IPS DF 6.9 (cell line): ENCODE results near the gene EXOC6.

Experiments used
- DNase-seq: peaks from one replicate; pipeline ENCODE4 v3.0.0-alpha.2; 2013; ENCODE audit warnings: low read depth, low spot score
- H3K27ac ChIP-seq: one replicate; pipeline ENCODE4 v1.5.1; 2013; ENCODE audit warnings: low read length, control low read depth
- H3K27me3 ChIP-seq: 2 replicates; pipeline ENCODE4 v1.6.1; 2013; ENCODE audit warnings: mild to moderate bottlenecking, low read length; ENCODE audit not compliant: control insufficient read depth, insufficient read depth
- H3K36me3 ChIP-seq: 2 replicates; pipeline ENCODE4 v1.6.1; 2013; ENCODE audit warnings: low read length; ENCODE audit not compliant: control insufficient read depth, insufficient read depth
- H3K4me1 ChIP-seq: 2 replicates; pipeline ENCODE4 v1.6.1; 2013; ENCODE audit warnings: low read length; ENCODE audit not compliant: control insufficient read depth, insufficient read depth
- H3K4me3 ChIP-seq: 2 replicates; pipeline ENCODE4 v1.5.1; 2013; ENCODE audit warnings: mild to moderate bottlenecking, low read length
- H3K9me3 ChIP-seq: 2 replicates; pipeline ENCODE4 v1.6.1; 2013; ENCODE audit warnings: low read length, inconsistent platforms; ENCODE audit not compliant: control insufficient read depth, insufficient read depth
- WGBS: extraction: QIAGEN DNeasy Blood & Tissue Kit; methylation state at CpG from one replicate; pipeline ENCODE4 v1.1.7; 2013; ENCODE audit warnings: mixed read lengths, missing lambda C conversion rate; ENCODE audit not compliant: insufficient read length, insufficient coverage; 5-methylcytosine and 5-hydroxymethylcytosine counted together

EXOC6 gene, protein sequence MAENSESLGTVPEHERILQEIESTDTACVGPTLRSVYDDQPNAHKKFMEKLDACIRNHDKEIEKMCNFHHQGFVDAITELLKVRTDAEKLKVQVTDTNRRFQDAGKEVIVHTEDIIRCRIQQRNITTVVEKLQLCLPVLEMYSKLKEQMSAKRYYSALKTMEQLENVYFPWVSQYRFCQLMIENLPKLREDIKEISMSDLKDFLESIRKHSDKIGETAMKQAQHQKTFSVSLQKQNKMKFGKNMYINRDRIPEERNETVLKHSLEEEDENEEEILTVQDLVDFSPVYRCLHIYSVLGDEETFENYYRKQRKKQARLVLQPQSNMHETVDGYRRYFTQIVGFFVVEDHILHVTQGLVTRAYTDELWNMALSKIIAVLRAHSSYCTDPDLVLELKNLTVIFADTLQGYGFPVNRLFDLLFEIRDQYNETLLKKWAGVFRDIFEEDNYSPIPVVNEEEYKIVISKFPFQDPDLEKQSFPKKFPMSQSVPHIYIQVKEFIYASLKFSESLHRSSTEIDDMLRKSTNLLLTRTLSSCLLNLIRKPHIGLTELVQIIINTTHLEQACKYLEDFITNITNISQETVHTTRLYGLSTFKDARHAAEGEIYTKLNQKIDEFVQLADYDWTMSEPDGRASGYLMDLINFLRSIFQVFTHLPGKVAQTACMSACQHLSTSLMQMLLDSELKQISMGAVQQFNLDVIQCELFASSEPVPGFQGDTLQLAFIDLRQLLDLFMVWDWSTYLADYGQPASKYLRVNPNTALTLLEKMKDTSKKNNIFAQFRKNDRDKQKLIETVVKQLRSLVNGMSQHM

DNA sequence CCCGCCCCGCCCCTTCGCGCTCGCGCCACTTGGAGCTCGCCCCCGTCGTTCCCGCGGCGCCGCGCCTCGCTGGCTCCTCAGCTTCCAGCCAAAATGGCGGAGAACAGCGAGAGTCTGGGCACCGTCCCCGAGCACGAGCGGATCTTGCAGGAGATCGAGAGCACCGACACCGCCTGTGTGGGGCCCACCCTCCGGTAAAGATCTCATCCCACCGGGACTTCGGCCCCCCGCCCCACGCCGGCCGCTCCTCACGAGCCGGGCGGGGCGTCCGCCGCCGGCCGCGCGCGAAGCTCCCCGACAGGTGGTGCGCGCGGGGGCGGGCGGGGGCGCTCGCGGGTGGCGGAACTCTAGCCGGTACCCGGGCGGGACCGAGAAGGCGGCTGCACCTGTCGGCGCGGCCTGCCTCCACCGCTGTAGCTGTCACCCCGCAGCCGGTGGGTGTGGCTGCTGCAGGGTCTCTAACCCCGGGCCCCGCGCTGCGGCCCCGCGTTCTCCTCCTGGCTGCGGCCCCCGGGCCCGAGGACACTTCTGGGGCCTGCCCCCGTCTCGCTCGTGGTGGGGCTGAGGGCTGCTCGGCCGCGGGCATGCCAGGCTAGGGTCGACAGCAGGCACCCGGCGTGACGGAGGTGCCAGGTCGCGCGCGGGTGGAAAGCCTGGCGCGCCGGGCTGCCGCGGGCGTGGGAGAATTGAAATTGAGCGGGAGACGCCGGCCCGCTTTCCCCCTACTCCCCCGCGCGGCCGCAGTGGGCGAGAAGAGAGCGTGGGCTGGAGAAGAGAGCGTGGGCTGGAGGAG, at the start of gene EXOC6:
TSS of gene EXOC6 (plus strand) at position 80 of the 793 bp plus-strand sequence. CDS start at position 94, 14 bp downstream.
- H3K4me3 ChIP-seq = peak within 1 kb of the TSS; percentile 71
- peak; percentile 43 for DNase-seq
- no peak within 1 kb of the TSS for H3K27ac ChIP-seq
- no CpG with 5 or more reads among the region's 103 CpGs for WGBS
- H3K4me1 ChIP-seq = no peaks in the 10 kb centered on the region
- no peaks in the 10 kb centered on the region for H3K36me3 ChIP-seq
- peaks cover 10% of the 10 kb centered on the region; the same call in 1 of the 2 replicates for H3K27me3 ChIP-seq
- no peaks in the 10 kb centered on the region for H3K9me3 ChIP-seq

DNA sequence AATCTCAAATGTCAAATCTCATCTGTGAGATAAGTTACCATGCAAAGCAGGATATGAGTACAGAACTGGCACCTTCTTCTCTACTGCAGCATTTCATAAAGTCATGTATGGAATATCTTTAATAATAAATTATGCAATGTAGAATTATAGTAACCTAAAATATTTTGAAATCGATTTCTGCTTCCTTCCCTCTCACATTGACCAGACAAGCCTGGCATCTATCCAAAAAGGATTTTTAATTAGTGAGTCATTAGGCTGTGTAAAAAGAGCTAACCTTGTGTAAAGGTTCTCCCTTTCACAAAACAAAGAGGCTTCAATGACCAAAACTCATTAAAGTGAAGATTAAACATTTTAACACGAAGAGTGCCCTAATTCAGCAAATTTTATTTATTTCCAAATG, 48.8 kb upstream of the EXOC6 start:
- Histone ChIP-seq H3K27me3 (no peaks in the 10 kb centered on the region), H3K9me3 (no peaks in the 10 kb centered on the region), H3K27ac (no peak overlapping the region), H3K4me3 (no peak overlapping the region), H3K36me3 (no peaks in the 10 kb centered on the region), H3K4me1 (no peaks in the 10 kb centered on the region)
- no CpG with 5 or more reads among the region's 2 CpGs for WGBS
- DNase-seq = no peak

DNA sequence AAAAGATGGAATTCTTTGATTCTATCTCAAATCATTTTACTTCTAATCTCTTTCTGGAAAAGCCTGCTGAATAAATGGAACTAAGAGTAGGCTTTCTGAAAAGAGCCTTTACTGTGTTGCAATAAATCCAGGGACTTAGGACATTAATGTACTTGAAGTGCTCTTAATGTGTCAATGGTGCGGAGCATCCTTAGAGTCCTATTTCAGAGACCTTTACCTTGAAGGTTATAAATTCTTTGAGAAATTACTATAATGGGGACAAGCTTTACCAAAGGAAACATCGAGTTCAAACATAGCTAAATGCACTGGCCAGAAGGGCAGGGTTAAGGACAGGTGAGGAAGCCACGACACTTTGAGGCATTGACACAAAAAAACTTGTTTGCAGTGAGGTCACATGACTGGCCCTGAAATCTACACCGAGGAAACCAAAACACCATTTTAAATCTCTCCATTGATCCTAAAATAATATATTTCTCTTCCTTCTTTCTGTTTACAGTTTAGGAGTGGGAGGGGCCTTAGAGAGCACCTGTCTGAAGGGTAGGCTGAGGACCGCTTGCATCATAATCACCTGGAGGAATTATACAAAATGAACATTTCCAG, 48.1 kb upstream of the EXOC6 start:
- Histone ChIP-seq H3K27ac (no peak overlapping the region), H3K9me3 (no peaks in the 10 kb centered on the region), H3K4me3 (no peak overlapping the region), H3K36me3 (no peaks in the 10 kb centered on the region), H3K4me1 (no peaks in the 10 kb centered on the region), H3K27me3 (no peaks in the 10 kb centered on the region)
- no CpG with 5 or more reads among the region's 5 CpGs for WGBS
- DNase-seq = no peak

DNA sequence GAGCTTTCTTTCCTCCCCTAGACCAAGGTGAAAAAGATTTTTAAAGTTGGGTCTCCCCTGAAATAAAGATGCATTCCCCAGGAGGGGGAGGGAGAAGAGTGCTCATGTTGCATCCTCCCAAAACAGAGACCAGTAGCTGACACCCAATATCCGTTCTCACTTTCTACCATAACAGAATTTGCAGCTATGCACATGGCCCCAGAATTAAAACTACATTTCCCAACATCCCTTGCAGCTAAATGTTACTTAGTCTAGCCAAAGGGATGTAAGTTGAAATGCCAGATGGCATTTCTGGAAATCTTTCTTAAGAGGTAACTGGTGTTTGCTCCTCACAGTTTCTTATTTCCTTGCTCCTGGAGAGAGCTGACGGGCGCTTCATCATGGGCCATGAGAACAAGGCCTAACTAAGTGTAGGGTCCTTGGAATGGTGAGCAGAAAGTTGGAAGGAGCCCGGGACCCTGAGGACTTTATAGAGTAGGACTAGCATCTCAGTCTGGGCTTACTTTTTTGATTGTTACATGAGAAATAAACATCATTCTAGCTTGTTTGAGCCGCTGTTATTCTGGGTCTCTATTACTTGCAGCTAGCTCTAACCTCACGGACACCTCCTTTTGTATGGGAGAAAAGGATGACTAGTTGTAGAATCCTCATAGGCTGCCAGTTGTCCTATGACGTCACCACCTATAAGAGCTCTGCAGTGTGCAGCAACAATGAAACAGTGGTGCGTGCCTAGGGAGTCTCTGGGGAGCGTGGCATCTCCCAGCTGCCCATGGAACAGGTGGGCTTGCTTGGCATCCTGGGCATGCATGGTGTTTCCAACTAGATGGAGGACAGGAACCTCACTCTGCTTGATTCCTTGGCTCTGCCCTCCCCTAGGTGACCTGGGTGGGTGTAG, 46.1 kb upstream of the EXOC6 start:
- WGBS = no CpG with 5 or more reads among the region's 9 CpGs
- Histone ChIP-seq H3K4me1 (no peaks in the 10 kb centered on the region), H3K4me3 (no peak overlapping the region), H3K9me3 (no peaks in the 10 kb centered on the region), H3K27me3 (no peaks in the 10 kb centered on the region), H3K36me3 (no peaks in the 10 kb centered on the region), H3K27ac (no peak overlapping the region)
- DNase-seq = no peak

DNA sequence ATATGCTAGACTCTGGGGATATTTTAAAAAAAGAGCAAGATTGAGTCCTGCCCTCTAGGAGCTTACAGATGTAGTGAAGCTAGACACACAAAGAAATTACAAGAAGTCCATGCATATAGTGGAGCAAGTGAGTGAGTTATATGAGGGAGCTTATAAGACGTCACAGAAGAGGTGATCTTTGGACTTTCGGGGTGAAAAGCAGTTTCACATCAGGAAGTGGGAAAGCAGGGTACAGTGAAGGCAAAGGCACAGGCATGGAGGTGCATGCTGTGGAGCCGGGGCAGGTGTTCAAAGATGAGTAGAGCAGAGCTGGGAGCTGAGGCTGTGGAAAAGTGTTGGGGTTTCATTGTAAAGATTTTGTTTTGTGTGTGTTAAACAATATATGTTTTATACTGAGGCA, 38.5 kb upstream of the EXOC6 start:
- no peak for DNase-seq
- no peaks in the 10 kb centered on the region for H3K9me3 ChIP-seq
- no peaks in the 10 kb centered on the region for H3K36me3 ChIP-seq
- H3K27ac ChIP-seq = no peak overlapping the region
- no peaks in the 10 kb centered on the region for H3K4me1 ChIP-seq
- WGBS = no CpG with 5 or more reads among the region's 3 CpGs
- H3K27me3 ChIP-seq = no peaks in the 10 kb centered on the region
- H3K4me3 ChIP-seq = no peak overlapping the region

DNA sequence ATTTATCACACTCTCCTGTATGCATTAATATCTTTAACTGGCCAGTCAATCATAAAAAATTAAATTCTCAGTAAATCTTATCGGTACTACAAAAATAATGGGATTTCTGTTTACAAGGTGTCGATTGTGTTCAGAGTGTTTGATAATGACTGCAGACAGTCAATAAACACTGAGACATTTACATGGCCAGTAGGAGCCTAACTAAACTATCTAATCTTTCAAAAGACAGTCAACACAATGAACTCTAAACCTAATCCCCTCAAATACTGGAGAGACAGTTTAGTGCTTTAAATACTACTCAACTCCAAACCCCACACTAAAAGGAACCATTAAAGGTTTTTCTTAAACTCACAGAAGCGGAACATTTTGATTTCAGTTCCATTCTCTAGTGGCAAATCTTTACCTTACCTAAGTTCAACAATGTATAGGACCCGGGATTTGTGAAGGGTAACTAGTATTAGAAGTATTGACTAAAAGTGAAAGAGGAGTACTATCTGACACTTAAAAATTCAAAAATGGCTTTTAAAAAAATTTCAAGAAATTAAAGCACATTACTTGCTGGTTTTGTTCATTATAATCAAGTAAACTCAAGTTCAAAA, 37.3 kb upstream of the EXOC6 start:
- WGBS = no CpG with 5 or more reads among the region's 4 CpGs
- H3K27me3 ChIP-seq = no peaks in the 10 kb centered on the region
- H3K9me3 ChIP-seq = no peaks in the 10 kb centered on the region
- H3K4me1 ChIP-seq = no peaks in the 10 kb centered on the region
- DNase-seq = no peak
- H3K27ac ChIP-seq = no peak overlapping the region
- no peaks in the 10 kb centered on the region for H3K36me3 ChIP-seq
- H3K4me3 ChIP-seq = no peak overlapping the region

DNA sequence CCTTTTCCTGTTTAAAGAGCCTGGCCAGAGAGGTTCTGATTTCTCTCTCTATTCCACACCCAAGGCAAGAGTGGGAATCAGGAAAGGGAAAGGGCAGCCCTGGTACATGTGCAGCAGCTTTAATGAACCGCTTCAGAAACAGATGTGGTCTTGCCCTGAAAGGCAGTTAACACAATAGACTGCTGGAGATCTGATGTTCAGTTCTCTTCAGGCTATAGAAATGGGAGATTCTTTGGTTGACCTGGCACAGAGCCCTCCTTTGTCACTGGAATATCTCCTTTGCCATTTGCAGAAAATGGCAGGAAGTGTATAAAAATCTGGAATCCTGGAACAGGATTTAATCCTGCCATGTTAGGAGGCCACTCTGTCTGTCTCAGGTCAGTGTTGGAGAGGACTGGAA, 36.3 kb upstream of the EXOC6 start:
- Histone ChIP-seq H3K27me3 (no peaks in the 10 kb centered on the region), H3K27ac (no peak overlapping the region), H3K36me3 (no peaks in the 10 kb centered on the region), H3K4me1 (no peaks in the 10 kb centered on the region), H3K9me3 (no peaks in the 10 kb centered on the region), H3K4me3 (no peak overlapping the region)
- no CpG with 5 or more reads among the region's 1 CpG for WGBS
- no peak for DNase-seq

DNA sequence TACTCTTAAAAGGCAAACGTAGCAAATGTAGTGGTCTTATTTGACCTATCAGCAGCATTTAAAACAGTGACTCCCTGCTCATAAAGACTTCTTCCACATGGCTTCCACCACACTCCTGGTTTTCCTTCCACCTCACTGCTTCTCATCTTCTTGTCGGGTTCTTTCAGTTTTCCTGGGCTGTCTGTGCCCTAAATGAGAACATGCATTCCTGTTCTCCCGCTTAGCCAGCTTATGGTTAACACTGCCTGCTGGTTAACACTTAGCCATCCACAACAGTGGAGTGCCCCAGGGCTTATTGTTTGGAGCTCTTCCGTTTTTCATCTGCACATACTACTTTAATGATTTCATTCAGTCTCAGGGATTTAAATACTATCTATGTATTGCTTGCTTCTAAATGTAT, 34.3 kb upstream of the EXOC6 start:
- Histone ChIP-seq H3K4me1 (no peaks in the 10 kb centered on the region), H3K27me3 (no peaks in the 10 kb centered on the region), H3K9me3 (no peaks in the 10 kb centered on the region), H3K36me3 (no peaks in the 10 kb centered on the region), H3K4me3 (no peak overlapping the region), H3K27ac (no peak overlapping the region)
- DNase-seq = no peak
- WGBS = no CpG with 5 or more reads among the region's 4 CpGs

DNA sequence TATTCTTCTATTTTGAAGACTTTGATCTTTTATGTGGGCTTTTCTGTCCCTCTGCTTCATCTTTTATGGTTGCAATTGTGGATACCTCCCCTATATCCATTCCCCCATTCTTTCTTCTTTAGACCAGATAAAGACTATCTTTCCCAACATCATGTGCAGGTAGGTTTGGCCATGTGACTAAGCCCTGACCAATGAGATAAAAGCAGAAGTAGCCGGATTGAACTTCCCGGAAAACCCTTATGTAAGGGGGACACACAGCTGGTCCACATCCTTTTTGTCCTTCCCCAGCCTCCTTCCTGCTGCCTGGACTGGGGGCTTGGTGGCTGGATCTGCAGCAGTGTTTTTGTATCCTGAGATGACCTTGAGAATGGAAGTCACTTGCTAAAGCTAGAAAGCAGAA, 33.5 kb upstream of the EXOC6 start:
- H3K36me3 ChIP-seq = no peaks in the 10 kb centered on the region
- no peak overlapping the region for H3K4me3 ChIP-seq
- no peak overlapping the region for H3K27ac ChIP-seq
- H3K27me3 ChIP-seq = no peaks in the 10 kb centered on the region
- WGBS = no CpG with 5 or more reads among the region's 2 CpGs
- H3K9me3 ChIP-seq = no peaks in the 10 kb centered on the region
- H3K4me1 ChIP-seq = no peaks in the 10 kb centered on the region
- no peak for DNase-seq
